Smooth muscle cell (in vitro differentiated cells): ENCODE data around the gene TMEM72. TPM values are rescaled to one million over a fixed set of nuclear protein-coding genes. Genes with fewer than 3 reads are reported as not detected.

Experiments
- DNase-seq: peaks from one replicate; lab custom pipeline; 2025; ENCODE audit not compliant: unreplicated experiment; lab: John Stamatoyannopoulos, UW
- H2AFZ ChIP-seq: fragments of 200-600 bp; sonication (generic); 2 replicates; pipeline ENCODE4 v1.6.0; 2016; ENCODE audit warnings: antibody characterized with exemption, low read depth, mild to moderate bottlenecking
- H3F3A ChIP-seq: fragments of 200-600 bp; sonication (generic); 2 replicates; pipeline ENCODE4 v1.6.0; 2017; ENCODE audit warnings: antibody characterized with exemption, low read depth
- H3K27ac ChIP-seq: fragments of 200-600 bp; sonication (generic); 2 replicates; pipeline ENCODE4 v1.5.1; 2016; ENCODE audit warnings: low read depth, mild to moderate bottlenecking
- H3K27me3 ChIP-seq: fragments of 200-600 bp; sonication (generic); 2 replicates; pipeline ENCODE4 v1.6.1; 2016; ENCODE audit warnings: low read depth, mild to moderate bottlenecking
- H3K36me3 ChIP-seq: fragments of 200-600 bp; sonication (generic); 2 replicates; pipeline ENCODE4 v1.5.1; 2016; ENCODE audit warnings: low read depth
- H3K4me1 ChIP-seq: fragments of 200-600 bp; sonication (generic); 2 replicates; pipeline ENCODE4 v1.5.1; 2016; ENCODE audit warnings: low read depth
- H3K4me2 ChIP-seq: fragments of 200-600 bp; sonication (generic); 2 replicates; pipeline ENCODE4 v1.6.0; 2016; ENCODE audit warnings: mild to moderate bottlenecking
- H3K4me3 ChIP-seq: fragments of 200-600 bp; sonication (generic); 2 replicates; pipeline ENCODE4 v1.5.1; 2016; ENCODE audit warnings: mild to moderate bottlenecking
- H3K79me2 ChIP-seq: fragments of 200-600 bp; sonication (generic); 2 replicates; pipeline ENCODE4 v1.6.0; 2016; ENCODE audit warnings: low read depth, mild to moderate bottlenecking
- H3K9ac ChIP-seq: fragments of 200-600 bp; sonication (generic); 2 replicates; pipeline ENCODE4 v1.6.0; 2016; ENCODE audit warnings: low read depth
- H3K9me3 ChIP-seq: fragments of 200-600 bp; sonication (generic); replicated peaks from 2 replicates; pipeline ENCODE4 v1.5.1; 2016; ENCODE audit warnings: low read depth
- H4K20me1 ChIP-seq: fragments of 200-600 bp; sonication (generic); 2 replicates; pipeline ENCODE4 v1.6.0; 2016; ENCODE audit warnings: low read depth
- WGBS: methylation state at CpG from one replicate; pipeline ENCODE4 v1.1.7; 2016; ENCODE audit warnings: low lambda C conversion rate; 5-methylcytosine and 5-hydroxymethylcytosine counted together
- polyA plus RNA-seq: library from polyadenylated mRNA; unstranded; fragments of >200 nt; fragmentation: Nextera tagmentation; extraction: Ambion mirVana; gene quantifications from 2 replicates; pipeline ENCODE4 v1.2.1, GENCODE V29; 2016
- total RNA-seq: library from RNA; depleted of rRNA; stranded (reverse); fragments of >200 nt; gene quantifications from 2 replicates; pipeline ENCODE4 v1.2.3, GENCODE V29; 2014
- TF ChIP-seq, protein P1 (sequence below): fragments of 200-600 bp; sonication (generic); IDR thresholded peaks from 2 replicates; pipeline ENCODE4 v1.5.1; 2017; ENCODE audit warnings: borderline replicate concordance, mild to moderate bottlenecking, antibody characterized with exemption; ENCODE audit not compliant: insufficient read depth, poor library complexity, severe bottlenecking

Gene TMEM72
- total and polyA plus RNA-seq, 2 experiments from 2014 or later: not detected

DNA sequence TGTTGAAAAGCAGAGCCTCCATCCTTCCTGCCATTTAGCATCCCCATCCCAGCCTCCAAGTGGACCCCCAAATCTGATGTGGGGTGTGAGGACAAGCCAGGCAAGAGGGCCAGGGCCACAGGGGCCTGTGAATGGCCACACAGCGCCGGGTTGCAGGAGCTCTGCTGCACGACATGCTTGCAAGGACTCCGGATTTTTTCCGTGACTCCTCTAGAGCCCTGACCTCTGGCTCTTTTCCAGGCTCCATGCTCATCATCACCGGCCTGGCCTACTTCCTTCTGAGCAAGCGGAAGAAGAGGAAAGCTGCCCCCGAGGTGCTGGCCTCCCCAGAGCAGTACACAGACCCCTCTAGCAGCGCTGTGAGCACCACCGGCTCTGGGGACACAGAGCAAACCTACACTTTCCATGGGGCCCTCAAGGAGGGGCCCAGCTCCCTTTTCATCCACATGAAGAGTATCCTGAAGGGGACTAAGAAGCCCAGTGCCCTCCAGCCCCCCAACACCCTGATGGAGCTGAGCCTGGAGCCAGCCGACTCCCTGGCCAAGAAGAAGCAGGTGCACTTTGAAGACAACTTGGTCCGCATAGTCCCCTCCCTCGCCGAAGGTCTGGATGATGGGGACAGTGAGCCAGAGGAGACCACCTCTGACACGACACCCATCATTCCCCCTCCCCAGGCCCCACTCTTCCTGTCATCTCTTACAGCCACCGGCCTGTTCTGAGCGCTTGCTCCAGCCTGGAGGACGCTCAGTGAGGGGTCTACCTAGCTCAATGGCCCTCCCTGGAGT, 23.5 kb downstream of the TMEM72 start:
- H3F3A ChIP-seq: no peaks in the 10 kb centered on the region
- DNase-seq: no peak
- no peaks in the 10 kb centered on the region for H3K79me2 ChIP-seq
- H3K4me2 ChIP-seq: no peak overlapping the region
- TF ChIP-seq, protein P1, sequence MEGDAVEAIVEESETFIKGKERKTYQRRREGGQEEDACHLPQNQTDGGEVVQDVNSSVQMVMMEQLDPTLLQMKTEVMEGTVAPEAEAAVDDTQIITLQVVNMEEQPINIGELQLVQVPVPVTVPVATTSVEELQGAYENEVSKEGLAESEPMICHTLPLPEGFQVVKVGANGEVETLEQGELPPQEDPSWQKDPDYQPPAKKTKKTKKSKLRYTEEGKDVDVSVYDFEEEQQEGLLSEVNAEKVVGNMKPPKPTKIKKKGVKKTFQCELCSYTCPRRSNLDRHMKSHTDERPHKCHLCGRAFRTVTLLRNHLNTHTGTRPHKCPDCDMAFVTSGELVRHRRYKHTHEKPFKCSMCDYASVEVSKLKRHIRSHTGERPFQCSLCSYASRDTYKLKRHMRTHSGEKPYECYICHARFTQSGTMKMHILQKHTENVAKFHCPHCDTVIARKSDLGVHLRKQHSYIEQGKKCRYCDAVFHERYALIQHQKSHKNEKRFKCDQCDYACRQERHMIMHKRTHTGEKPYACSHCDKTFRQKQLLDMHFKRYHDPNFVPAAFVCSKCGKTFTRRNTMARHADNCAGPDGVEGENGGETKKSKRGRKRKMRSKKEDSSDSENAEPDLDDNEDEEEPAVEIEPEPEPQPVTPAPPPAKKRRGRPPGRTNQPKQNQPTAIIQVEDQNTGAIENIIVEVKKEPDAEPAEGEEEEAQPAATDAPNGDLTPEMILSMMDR: no peak
- H3K9ac ChIP-seq: no peak overlapping the region
- H2AFZ ChIP-seq: no peak overlapping the region
- no peaks in the 10 kb centered on the region for H3K36me3 ChIP-seq
- no peaks in the 10 kb centered on the region for H4K20me1 ChIP-seq
- H3K4me1 ChIP-seq: no peaks in the 10 kb centered on the region
- 81% methylated on average over 18 of the region's 18 CpGs for WGBS
- peak overlapping the region; percentile 62 for H3K27ac ChIP-seq
- H3K27me3 ChIP-seq: no peaks in the 10 kb centered on the region
- H3K4me3 ChIP-seq: no peak overlapping the region
- no peaks in the 10 kb centered on the region for H3K9me3 ChIP-seq

DNA sequence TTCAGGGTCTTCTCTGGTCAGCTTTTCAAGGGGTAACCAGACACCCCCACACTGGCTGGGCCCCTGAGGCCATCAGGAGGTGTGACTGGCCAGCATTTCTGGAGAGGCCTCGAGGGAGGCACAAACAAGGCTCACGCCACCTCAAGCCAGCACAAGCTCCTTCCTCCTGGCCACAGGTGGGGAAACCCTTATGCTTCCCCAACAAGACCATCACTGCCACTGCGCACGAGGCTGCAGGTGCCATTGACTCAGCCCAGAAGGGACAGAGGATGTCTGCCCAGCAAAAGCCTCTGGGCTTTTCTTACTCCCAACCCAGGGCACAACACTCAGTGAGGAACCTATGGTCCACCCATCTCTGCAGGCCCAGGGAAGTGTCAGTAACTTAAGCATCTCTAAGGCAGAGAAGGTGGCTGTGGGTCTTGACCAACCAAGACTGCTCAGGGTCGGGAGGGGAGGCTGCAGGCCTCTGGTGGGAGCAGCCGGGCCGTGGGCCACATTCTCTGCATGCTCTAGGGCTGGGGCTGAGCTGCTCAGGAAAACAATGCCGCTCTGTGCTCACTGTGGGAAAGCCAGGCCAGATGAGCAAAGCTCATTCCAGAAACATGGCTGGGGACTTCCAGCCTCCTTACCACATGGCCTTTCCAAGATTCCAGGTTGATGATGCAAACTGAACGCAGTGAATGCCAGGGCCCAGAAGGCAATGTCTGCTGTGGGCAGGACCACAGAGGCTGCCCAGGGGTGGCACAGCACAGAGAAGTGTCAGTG, 24.2 kb downstream of the TMEM72 start:
- H2AFZ ChIP-seq: no peak overlapping the region
- no peaks in the 10 kb centered on the region for H3F3A ChIP-seq
- no peaks in the 10 kb centered on the region for H4K20me1 ChIP-seq
- H3K4me3 ChIP-seq: no peak overlapping the region
- no peak overlapping the region for H3K9ac ChIP-seq
- H3K27ac ChIP-seq: peak overlapping the region; percentile 62
- TF ChIP-seq, protein P1: no peak
- H3K27me3 ChIP-seq: no peaks in the 10 kb centered on the region
- DNase-seq: peak; percentile 23
- no peaks in the 10 kb centered on the region for H3K79me2 ChIP-seq
- H3K4me1 ChIP-seq: no peaks in the 10 kb centered on the region
- no peaks in the 10 kb centered on the region for H3K36me3 ChIP-seq
- H3K4me2 ChIP-seq: no peak overlapping the region
- 47% methylated on average over 9 of the region's 9 CpGs for WGBS
- no peaks in the 10 kb centered on the region for H3K9me3 ChIP-seq

DNA sequence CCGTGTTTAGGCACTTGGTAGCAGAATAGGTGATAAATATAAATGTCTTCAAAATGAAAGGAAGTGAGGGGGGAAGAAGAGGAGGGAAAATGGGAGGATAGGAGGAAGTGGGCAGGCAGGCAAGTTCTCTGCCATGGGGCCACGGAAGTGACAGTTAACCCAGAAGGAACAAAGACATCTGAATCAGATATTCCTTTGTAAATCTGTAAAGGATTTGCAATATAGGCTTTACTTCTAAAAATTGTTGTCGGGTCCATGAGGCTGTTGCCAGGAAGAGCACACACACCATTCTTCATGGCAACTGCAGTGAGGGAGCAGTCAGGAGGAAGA, 24.8 kb downstream of the TMEM72 start:
- Histone ChIP-seq H3K79me2 (no peaks in the 10 kb centered on the region), H3K4me2 (no peak overlapping the region), H3K4me1 (no peaks in the 10 kb centered on the region), H3F3A (no peaks in the 10 kb centered on the region), H2AFZ (no peak overlapping the region), H3K9ac (no peak overlapping the region), H3K27me3 (no peaks in the 10 kb centered on the region), H3K9me3 (no peaks in the 10 kb centered on the region), H3K36me3 (no peaks in the 10 kb centered on the region), H3K4me3 (no peak overlapping the region), H4K20me1 (no peaks in the 10 kb centered on the region), H3K27ac (peak overlapping the region; percentile 62)
- TF ChIP-seq, protein P1: no peak
- WGBS: 62% methylated on average over 3 of the region's 3 CpGs
- DNase-seq: no peak
